Heart left ventricle (tissue), 16 donors: ENCODE measurements around the gene GATA2. TPM values are rescaled to one million over a fixed set of nuclear protein-coding genes. Genes with fewer than 3 reads are reported as not detected.

Source experiments
- ATAC-seq, 4 donors: fragments of 200-7000 bp; cut with Tn5 transposase; one replicate each; pipeline ENCODE4 v1.9.1; 2020 to 2022; ENCODE audit warnings: moderate library complexity in 4 of 4, mild to moderate bottlenecking in 3 of 4, moderate number of reproducible peaks in 1 of 4
- DNase-seq, 5 donors: peaks; one replicate each; pipeline ENCODE4 v3.0.0-alpha.2; 2020
- H3K27ac ChIP-seq, 12 donors: fragments of 200-600 bp; sonication (generic) in 4 of 12; one replicate each; pipeline versions ENCODE4 v1.5.0 to v1.8.0; 2016 to 2022; ENCODE audit warnings: mild to moderate bottlenecking in 2 of 12
- H3K27me3 ChIP-seq, 9 donors: fragments of 200-600 bp; sonication (generic) in 2 of 9; one replicate each; pipeline versions ENCODE4 v1.5.1 to v1.8.0; 2016 to 2022; ENCODE audit warnings: mild to moderate bottlenecking in 3 of 9
- H3K36me3 ChIP-seq, 9 donors: fragments of 200-600 bp; sonication (generic) in 2 of 9; one replicate each; pipeline versions ENCODE4 v1.5.0 to v1.8.0; 2018 to 2022; ENCODE audit warnings: mild to moderate bottlenecking in 2 of 9
- H3K4me1 ChIP-seq, 12 donors: fragments of 200-600 bp; sonication (generic) in 4 of 12; one replicate each; pipeline versions ENCODE4 v1.5.0 to v1.8.0; 2016 to 2022; ENCODE audit warnings: mild to moderate bottlenecking in 3 of 12
- H3K4me3 ChIP-seq, 12 donors: fragments of 200-600 bp; sonication (generic) in 4 of 12; one replicate each; pipeline versions ENCODE4 v1.5.0 to v1.8.0; 2017 to 2022; ENCODE audit warnings: mild to moderate bottlenecking in 9 of 12, moderate library complexity in 4 of 12
- H3K9me3 ChIP-seq, 12 donors: fragments of 200-600 bp; sonication (generic) in 4 of 12; one replicate each; pipeline versions ENCODE4 v1.5.0 to v1.8.0; 2016 to 2022; ENCODE audit warnings: mild to moderate bottlenecking in 1 of 12
- POLR2A ChIP-seq, 2 donors: fragments of 450-650 bp; IDR thresholded peaks; one replicate each; pipeline ENCODE4 v1.6.1; 2017; ENCODE audit warnings: antibody characterized with exemption in 2 of 2, mild to moderate bottlenecking in 2 of 2, moderate library complexity in 2 of 2
- WGBS, 4 donors: extraction: QIAGEN DNeasy Blood & Tissue Kit in 2 of 4; methylation state at CpG; one replicate each; pipeline versions ENCODE4 v1.1.5 to v1.1.7; 2013 to 2018; 5-methylcytosine and 5-hydroxymethylcytosine counted together
- intact Hi-C, 10 donors: fragments of 100-400 bp; cut with DNase I; formaldehyde crosslinking; loops; one replicate each; pipeline versions ENCODE4 v1.11.1 to v1.14.2; 2022
- polyA plus RNA-seq, 2 donors: library from polyadenylated mRNA; stranded (reverse); fragments of 200-250 nt; gene quantifications; one replicate each; pipeline ENCODE4 v1.2.3, GENCODE V29; 2013
- total RNA-seq, 9 donors: library from RNA; depleted of rRNA in 2 of 9; stranded (reverse); fragments of >200 nt in 2 of 9; fragmentation: NEBNext Ultra II Directional in 3 of 9; extraction: Animal tissue kit (Norgen Biotek cat#: 25700) in 3 of 9; gene quantifications; one replicate each; pipeline versions ENCODE4 v1.1.0 to v1.2.4, GENCODE V29; 2016 to 2023
- TF ChIP-seq, protein P1 (sequence below), 12 donors: fragments of 200-600 bp; sonication (generic) in 4 of 12; IDR thresholded peaks; one replicate each; pipeline versions ENCODE4 v1.5.0 to v1.8.0; 2018 to 2022; ENCODE audit warnings: antibody characterized with exemption in 12 of 12, mild to moderate bottlenecking in 5 of 12
- donor health status: ischemic (EF 13 %, LVEDD 7.1; RV severe dilation, severe dysfunction).
- donor health status: healthy with polysubstance abuse.
- donor health status: DM: no; HTN: yes; CAD: no.
- donor health status: DM: no; HTN: no; CAD: no.
- donor health status: ischemic (EF 25% LVEDD 6.9; RV normal size, moderate dysfunction).
- donor health status: ischemic (EF 25% LVEDD 5.7; RV mildly dilated, moderate dysfunction).
- donor health status: healthy.
- donor health status: DM: yes; HTN: yes; CAD: no.
- donor health status: ischemic (EF 35%, LVEDD 5.7; RV mildly dilated, moderate dysfunction).
- donor health status: nonischemic (EF 11% LVEDD 7.7; RV severe dilation, severe dysfunction).
- donor health status: DM: yes; HTN: yes; CAD: no.
- donor health status: PGD.
- donor health status: ischemic (EF 29% LVEDD 5.4; RV normal size, mild dysfunction).
- donor health status: nonischemic (EF 23%, LVEDD 6.1; RV moderate dilation, normal function).

The GATA2 gene
- total and polyA plus RNA-seq, 11 donors: 6.0 to 30.7 (median 12.8) TPM

- ATAC-seq (no peak), DNase-seq (no peak)
- 88 to 95% (median 90%) methylated on average over 20 of the region's 20 CpGs for WGBS, 4 donors
- H3K27me3 ChIP-seq: peaks cover 0 to 7% (median 0%) of the 10 kb centered on the region in 9 donors
- TF ChIP-seq, protein P1, sequence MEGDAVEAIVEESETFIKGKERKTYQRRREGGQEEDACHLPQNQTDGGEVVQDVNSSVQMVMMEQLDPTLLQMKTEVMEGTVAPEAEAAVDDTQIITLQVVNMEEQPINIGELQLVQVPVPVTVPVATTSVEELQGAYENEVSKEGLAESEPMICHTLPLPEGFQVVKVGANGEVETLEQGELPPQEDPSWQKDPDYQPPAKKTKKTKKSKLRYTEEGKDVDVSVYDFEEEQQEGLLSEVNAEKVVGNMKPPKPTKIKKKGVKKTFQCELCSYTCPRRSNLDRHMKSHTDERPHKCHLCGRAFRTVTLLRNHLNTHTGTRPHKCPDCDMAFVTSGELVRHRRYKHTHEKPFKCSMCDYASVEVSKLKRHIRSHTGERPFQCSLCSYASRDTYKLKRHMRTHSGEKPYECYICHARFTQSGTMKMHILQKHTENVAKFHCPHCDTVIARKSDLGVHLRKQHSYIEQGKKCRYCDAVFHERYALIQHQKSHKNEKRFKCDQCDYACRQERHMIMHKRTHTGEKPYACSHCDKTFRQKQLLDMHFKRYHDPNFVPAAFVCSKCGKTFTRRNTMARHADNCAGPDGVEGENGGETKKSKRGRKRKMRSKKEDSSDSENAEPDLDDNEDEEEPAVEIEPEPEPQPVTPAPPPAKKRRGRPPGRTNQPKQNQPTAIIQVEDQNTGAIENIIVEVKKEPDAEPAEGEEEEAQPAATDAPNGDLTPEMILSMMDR (IDR thresholded peaks at IDR 0.05): no peak
- TF ChIP-seq POLR2A (IDR thresholded peaks at IDR 0.05): no peak
- no peak overlapping the region for H3K4me3 ChIP-seq
- no peaks in the 10 kb centered on the region for H3K9me3 ChIP-seq
- H3K4me1 ChIP-seq: no peaks in the 10 kb centered on the region
- H3K27ac ChIP-seq: no peak overlapping the region
- intact Hi-C loops: loop anchor here in 1 of 10 donors (10.0 kb wide), 1 partner anchor 122 kb away; no protein-coding TSS in a partner anchor
- H3K36me3 ChIP-seq: no peaks in the 10 kb centered on the region
Measured at GRCh38 chr3:128462931-128463330, 30.1 kb downstream of the GATA2 start.

GRCh38 chr3:128462341-128462910 lies 30.6 kb downstream of the GATA2 start:
- Histone ChIP-seq H3K27me3 (peaks cover 0 to 11% (median under 1%) of the 10 kb centered on the region in 9 donors), H3K27ac (no peak overlapping the region), H3K9me3 (no peaks in the 10 kb centered on the region), H3K4me1 (no peaks in the 10 kb centered on the region), H3K36me3 (no peaks in the 10 kb centered on the region), H3K4me3 (no peak overlapping the region)
- no peak for ATAC-seq
- WGBS, 4 donors: 91 to 96% (median 95%) methylated on average over 23 of the region's 23 CpGs
- DNase-seq: no peak
- intact Hi-C loops: loop anchor here in 1 of 10 donors (10.0 kb wide), 1 partner anchor 122 kb away; no protein-coding TSS in a partner anchor
- TF ChIP-seq, protein P1 (IDR thresholded peaks at IDR 0.05): no peak
- TF ChIP-seq POLR2A (IDR thresholded peaks at IDR 0.05): no peak

GRCh38 chr3:128461731-128462130 lies 31.3 kb downstream of the GATA2 start:
- no peak for ATAC-seq
- no peaks in the 10 kb centered on the region for H3K4me1 ChIP-seq
- no peaks in the 10 kb centered on the region for H3K36me3 ChIP-seq
- H3K9me3 ChIP-seq: no peaks in the 10 kb centered on the region
- peaks cover 0 to 15% (median 5%) of the 10 kb centered on the region in 9 donors for H3K27me3 ChIP-seq
- no peak overlapping the region for H3K27ac ChIP-seq
- H3K4me3 ChIP-seq: no peak overlapping the region
- intact Hi-C loops: loop anchor here in 1 of 10 donors (10.0 kb wide), 1 partner anchor 123 kb away; no protein-coding TSS in a partner anchor
- TF ChIP-seq POLR2A (IDR thresholded peaks at IDR 0.05): no peak
- TF ChIP-seq, protein P1 (IDR thresholded peaks at IDR 0.05): no peak
- WGBS, 4 donors: 84 to 89% (median 86%) methylated on average over 12 of the region's 12 CpGs
- DNase-seq: peak in 1 of 5 donors; percentile 42

- no peak overlapping the region for H3K27ac ChIP-seq
- H3K4me1 ChIP-seq: no peaks in the 10 kb centered on the region
- H3K4me3 ChIP-seq: no peak overlapping the region
- intact Hi-C loops: no loop called here
- ATAC-seq (no peak), DNase-seq (peak in 1 of 5 donors; percentile 14)
- peaks cover 0 to 22% (median 5%) of the 10 kb centered on the region in 9 donors for H3K27me3 ChIP-seq
- TF ChIP-seq, protein P1 (IDR thresholded peaks at IDR 0.05): no peak
- no peak for TF ChIP-seq POLR2A (IDR thresholded peaks at IDR 0.05)
- H3K36me3 ChIP-seq: no peaks in the 10 kb centered on the region
- WGBS, 4 donors: 85 to 92% (median 89%) methylated on average over 3 to 9 of the region's 9 CpGs
- no peaks in the 10 kb centered on the region for H3K9me3 ChIP-seq
Measured at GRCh38 chr3:128459461-128459820, 33.6 kb downstream of the GATA2 start.
